ENCODE measurements around the gene SPATS2.

The SPATS2 gene

DNA sequence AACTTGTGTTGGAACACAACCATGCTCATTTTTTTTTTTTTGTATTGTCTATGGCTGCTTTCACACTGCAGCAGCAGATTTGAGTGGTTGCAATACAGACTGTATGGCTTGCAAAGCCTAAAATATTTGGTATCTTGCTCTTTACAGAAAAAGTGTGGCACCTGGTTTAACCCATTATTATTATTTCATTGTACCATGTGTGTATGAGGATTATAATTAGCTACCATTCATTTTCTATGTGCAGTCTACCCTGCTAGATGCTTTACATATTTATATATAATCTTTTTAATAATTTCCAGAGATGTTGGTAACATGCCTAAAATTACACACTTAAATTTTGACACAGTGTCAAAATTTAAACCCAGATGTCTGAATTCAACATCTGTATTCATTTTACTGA is 37.7 kb downstream of the SPATS2 start:
- no peaks in the 10 kb centered on the region for H3K9me3 ChIP-seq
- no peak overlapping the region for H3K27ac ChIP-seq
- TF ChIP-seq, protein P1, sequence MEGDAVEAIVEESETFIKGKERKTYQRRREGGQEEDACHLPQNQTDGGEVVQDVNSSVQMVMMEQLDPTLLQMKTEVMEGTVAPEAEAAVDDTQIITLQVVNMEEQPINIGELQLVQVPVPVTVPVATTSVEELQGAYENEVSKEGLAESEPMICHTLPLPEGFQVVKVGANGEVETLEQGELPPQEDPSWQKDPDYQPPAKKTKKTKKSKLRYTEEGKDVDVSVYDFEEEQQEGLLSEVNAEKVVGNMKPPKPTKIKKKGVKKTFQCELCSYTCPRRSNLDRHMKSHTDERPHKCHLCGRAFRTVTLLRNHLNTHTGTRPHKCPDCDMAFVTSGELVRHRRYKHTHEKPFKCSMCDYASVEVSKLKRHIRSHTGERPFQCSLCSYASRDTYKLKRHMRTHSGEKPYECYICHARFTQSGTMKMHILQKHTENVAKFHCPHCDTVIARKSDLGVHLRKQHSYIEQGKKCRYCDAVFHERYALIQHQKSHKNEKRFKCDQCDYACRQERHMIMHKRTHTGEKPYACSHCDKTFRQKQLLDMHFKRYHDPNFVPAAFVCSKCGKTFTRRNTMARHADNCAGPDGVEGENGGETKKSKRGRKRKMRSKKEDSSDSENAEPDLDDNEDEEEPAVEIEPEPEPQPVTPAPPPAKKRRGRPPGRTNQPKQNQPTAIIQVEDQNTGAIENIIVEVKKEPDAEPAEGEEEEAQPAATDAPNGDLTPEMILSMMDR (IDR thresholded peaks at IDR 0.05) = no peak
- H3K36me3 ChIP-seq = no peaks in the 10 kb centered on the region
- no peaks in the 10 kb centered on the region for H3K4me1 ChIP-seq (ENCODE audit: control insufficient read depth in 1 of 2, insufficient read depth in 1 of 2, low read depth in 1 of 2, low read length in 1 of 2)
- H3K4me3 ChIP-seq (ENCODE audit: low read depth in 1 of 2, low read length in 1 of 2) = no peak overlapping the region
- H3K27me3 ChIP-seq = no peaks in the 10 kb centered on the region

DNA sequence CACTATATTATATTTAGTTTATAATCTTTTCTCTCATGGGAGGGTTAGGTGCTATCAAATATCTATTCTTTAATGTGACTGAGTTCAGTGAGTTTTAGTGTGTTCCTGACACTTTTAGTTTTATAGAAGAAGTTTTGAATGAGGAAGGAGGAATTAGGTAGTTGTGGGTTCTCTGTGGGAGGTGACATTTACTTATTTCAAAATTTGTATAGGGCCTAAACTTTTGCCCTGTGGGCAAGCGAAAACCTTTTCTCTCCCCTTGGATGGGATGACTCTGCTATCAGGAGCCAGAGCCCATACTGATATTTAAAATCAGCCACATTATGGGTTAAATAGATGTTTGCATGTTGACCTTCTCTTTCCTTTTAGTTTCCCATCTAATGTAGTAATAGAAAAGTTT is 43.6 kb downstream of the SPATS2 start:
- no peak overlapping the region for H3K4me3 ChIP-seq (ENCODE audit: low read depth in 1 of 2, low read length in 1 of 2)
- H3K9me3 ChIP-seq = no peaks in the 10 kb centered on the region
- no peaks in the 10 kb centered on the region for H3K36me3 ChIP-seq
- no peaks in the 10 kb centered on the region for H3K4me1 ChIP-seq (ENCODE audit: control insufficient read depth in 1 of 2, insufficient read depth in 1 of 2, low read depth in 1 of 2, low read length in 1 of 2)
- H3K27me3 ChIP-seq = no peaks in the 10 kb centered on the region
- TF ChIP-seq, protein P1 (IDR thresholded peaks at IDR 0.05) = no peak
- no peak overlapping the region for H3K27ac ChIP-seq

DNA sequence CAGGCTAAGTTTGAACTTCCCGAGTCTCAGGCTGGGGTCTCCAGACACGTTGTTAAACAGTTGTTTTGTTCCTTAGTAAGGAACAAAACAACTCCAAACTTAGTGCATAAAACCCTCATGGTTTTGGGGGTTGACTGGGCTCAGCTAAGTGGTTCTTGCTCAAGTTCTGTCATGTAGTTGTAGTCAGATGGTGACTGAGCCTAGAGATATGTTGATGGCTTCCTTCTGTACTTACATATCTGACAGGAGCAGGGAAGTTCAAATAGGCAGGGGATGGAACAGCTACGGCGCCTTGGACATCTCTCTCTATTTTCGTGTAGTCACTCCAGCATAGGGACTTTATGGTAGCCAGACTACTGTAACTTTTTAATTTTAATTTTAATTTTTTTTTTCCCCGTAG is 45.7 kb downstream of the SPATS2 start:
- no peaks in the 10 kb centered on the region for H3K4me1 ChIP-seq (ENCODE audit: control insufficient read depth in 1 of 2, insufficient read depth in 1 of 2, low read depth in 1 of 2, low read length in 1 of 2)
- no peaks in the 10 kb centered on the region for H3K9me3 ChIP-seq
- no peaks in the 10 kb centered on the region for H3K27me3 ChIP-seq
- TF ChIP-seq, protein P1 (IDR thresholded peaks at IDR 0.05) = no peak
- H3K36me3 ChIP-seq = no peaks in the 10 kb centered on the region
- H3K27ac ChIP-seq = no peak overlapping the region
- no peak overlapping the region for H3K4me3 ChIP-seq (ENCODE audit: low read depth in 1 of 2, low read length in 1 of 2)

DNA sequence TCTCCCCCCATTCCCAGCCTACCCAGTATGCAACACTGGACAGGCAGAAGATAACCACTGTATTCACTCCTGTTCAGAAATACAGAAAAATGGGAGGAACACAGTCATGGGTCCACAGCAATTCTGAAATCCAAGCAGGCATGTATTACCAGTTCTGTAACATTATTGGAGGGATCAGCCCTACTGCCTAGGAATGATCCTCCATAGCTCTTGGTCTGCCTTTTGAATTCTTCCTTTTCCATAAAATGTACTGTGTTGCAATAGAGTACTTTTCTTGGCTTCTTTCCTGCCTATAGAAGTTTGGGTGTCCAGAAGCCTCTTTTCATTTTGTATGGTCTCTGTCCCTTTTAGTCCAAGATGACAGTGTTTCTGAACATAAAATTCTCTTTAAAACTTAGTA is 46.5 kb downstream of the SPATS2 start:
- Histone ChIP-seq H3K27ac (no peak overlapping the region), H3K27me3 (no peaks in the 10 kb centered on the region), H3K4me1 (ENCODE audit: control insufficient read depth in 1 of 2, insufficient read depth in 1 of 2, low read depth in 1 of 2, low read length in 1 of 2) (no peaks in the 10 kb centered on the region), H3K9me3 (no peaks in the 10 kb centered on the region), H3K4me3 (ENCODE audit: low read depth in 1 of 2, low read length in 1 of 2) (no peak overlapping the region), H3K36me3 (no peaks in the 10 kb centered on the region)
- TF ChIP-seq, protein P1 (IDR thresholded peaks at IDR 0.05) = no peak

DNA sequence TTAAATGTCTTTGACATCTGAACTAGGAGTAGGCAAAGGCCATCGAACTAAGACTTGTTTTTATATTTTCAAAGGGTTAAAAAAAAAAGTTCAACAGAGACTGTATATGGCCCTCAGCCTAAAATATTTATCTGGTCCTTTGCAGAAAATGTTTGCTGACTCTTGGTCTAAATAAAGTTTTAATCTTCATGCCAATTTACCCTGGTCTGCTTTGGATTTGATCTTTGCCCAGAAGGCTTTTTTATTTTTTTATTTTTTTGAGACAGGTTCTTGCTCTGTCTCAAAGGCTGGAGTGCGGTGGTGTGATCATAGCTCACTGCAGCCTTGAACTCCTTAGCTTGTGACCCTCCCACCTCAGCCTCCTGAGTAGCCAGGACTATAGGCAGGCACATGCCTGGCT is 47.1 kb downstream of the SPATS2 start:
- H3K27me3 ChIP-seq = no peaks in the 10 kb centered on the region
- no peaks in the 10 kb centered on the region for H3K36me3 ChIP-seq
- TF ChIP-seq, protein P1 (IDR thresholded peaks at IDR 0.05) = no peak
- no peak overlapping the region for H3K27ac ChIP-seq
- no peaks in the 10 kb centered on the region for H3K4me1 ChIP-seq (ENCODE audit: control insufficient read depth in 1 of 2, insufficient read depth in 1 of 2, low read depth in 1 of 2, low read length in 1 of 2)
- no peaks in the 10 kb centered on the region for H3K9me3 ChIP-seq
- H3K4me3 ChIP-seq (ENCODE audit: low read depth in 1 of 2, low read length in 1 of 2) = no peak overlapping the region

DNA sequence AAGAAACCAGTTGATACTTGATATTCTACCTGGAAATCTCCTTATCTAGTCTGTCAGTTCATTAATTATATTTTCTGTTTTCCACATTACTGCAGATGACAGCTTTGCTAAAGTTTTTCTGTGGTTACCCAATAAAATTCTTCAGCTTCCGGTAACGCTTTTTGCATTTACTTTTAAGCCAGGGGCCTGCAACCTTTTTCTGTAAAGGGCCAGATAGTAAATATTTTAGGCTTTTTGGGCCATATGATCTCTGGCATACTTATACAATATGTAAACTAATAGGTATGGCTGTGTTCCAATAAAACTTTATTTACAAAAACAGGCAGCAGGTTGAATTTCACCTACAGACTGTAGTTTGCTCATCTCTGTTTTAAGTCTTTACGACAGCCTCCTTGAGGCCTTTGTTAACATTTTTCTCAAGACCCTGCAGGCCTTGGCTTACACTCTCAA is 48.3 kb downstream of the SPATS2 start:
- TF ChIP-seq, protein P1 (IDR thresholded peaks at IDR 0.05) = no peak
- H3K9me3 ChIP-seq = no peaks in the 10 kb centered on the region
- H3K27ac ChIP-seq = no peak overlapping the region
- no peaks in the 10 kb centered on the region for H3K4me1 ChIP-seq (ENCODE audit: control insufficient read depth in 1 of 2, insufficient read depth in 1 of 2, low read depth in 1 of 2, low read length in 1 of 2)
- no peaks in the 10 kb centered on the region for H3K27me3 ChIP-seq
- no peaks in the 10 kb centered on the region for H3K36me3 ChIP-seq
- no peak overlapping the region for H3K4me3 ChIP-seq (ENCODE audit: low read depth in 1 of 2, low read length in 1 of 2)
